ENCODE results near the gene FAHD1.

DNA sequence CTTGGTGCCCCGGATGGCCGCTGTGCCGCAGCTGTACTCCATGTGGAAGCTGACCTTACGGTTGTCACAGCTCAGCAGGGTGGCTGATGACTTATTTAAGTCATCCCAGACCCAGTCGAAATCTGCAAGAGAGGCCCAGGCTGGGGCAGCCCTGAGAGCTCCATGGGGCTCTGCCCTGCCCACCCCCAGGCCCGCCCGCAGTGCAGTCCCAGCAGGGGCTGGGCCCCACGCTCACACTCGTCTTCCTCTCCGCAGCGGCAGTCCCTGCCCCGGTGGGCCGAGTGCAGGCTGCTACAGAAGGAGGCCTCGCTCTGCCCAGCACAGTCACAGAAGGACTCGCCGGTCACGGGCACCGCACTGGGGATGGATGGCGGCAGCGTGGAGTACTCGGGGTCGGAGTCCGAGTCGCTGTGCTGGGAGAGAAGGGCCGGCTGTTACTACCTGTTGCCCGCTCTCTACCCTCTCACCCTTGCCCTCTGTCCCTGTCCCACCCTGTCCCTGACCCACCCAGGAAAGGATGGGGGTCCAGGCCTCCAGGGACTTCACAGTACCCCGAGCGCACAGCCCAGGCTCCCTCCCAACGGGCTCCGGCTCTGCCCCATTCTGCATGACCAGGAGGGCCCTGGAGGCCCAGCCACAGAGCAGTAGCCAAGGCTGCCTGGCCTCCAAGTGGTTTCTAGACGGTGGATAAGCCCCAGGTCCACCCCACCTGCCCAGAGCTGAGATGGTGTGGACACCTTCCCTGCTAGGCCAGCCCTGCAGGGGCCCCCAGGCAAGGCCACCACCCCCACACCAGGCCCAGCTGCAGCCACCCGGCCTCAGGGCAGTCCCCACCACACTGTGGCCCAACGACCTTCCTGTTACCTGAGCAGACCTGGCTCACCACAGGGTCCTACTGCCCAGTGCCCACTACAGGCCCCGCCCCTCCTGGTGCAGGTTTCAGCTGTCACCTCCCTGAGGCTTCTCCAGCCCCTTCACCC lies 48.5 kb upstream of the FAHD1 start:
- TF ChIP-seq CTCF (IDR thresholded peaks at IDR 0.05) (no peak), POLR2A (IDR thresholded peaks at IDR 0.05) (no peak)
